Activated naive CD4-positive, alpha-beta T cell (primary cell): ENCODE measurements around the gene CNPY1.

Experiments
- DNase-seq, 4 experiments: peaks; one replicate each; lab custom pipeline; 2025; lab: John Stamatoyannopoulos, UW

The CNPY1 gene

DNA sequence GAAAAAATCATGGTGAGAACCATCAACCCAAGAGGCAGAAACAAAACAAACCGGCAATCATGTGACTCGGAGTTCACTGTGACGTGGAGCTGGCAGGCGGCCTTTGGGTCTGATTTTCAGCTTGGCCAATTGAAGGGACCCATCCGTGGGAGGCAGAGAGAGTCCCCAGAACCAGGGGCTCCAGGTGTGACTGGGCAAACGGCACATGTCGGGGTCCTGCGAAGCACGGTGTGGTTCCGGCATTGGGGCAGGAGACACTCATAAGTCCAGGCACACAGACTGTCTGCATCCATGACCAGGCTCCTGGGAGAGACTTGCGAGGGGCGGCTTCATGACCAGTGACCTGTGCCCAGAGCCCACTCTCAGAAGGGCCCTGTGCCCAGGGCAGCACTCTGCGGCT lies 12.6 kb upstream of the CNPY1 start:
- DNase-seq: no peak

DNA sequence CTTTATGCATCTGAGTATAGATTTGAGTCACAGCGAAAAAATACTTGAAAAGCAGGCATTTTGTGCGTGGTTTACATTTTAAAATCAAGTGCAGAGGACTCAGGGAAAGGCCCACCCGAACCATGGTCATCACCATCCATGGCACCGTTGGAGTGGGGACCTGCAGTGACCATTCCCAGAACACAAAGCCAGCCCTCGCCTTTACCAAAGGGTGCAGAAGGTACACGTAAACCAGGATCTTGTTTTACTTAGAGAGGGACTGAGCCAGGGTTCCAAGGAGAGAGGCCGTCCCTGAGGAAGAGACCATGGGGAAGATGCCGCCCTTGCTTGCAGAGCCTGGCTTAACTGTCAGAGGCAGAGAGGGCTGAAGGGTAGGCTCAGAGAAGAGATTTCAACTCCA lies 12.0 kb upstream of the CNPY1 start:
- no peak for DNase-seq

DNA sequence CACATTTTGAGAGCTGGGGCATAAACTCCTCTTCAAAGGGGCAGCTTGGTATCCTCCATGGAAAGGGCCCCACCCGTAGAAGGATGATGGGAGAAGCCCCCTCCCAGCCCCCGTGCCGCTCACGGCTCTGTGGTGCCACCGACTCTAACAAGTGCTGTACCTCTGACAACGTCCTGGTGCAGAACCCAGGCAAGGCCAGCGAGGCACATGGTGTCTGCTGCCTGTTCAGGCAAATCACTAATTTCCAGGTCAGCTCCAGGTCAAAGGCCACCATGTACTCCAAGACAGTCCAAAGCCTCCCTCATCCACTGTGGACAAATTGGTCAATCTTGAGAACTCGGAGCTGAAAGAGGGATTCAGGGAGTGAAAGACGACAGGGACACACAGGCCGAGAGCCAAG lies 11.4 kb upstream of the CNPY1 start:
- no peak for DNase-seq

DNA sequence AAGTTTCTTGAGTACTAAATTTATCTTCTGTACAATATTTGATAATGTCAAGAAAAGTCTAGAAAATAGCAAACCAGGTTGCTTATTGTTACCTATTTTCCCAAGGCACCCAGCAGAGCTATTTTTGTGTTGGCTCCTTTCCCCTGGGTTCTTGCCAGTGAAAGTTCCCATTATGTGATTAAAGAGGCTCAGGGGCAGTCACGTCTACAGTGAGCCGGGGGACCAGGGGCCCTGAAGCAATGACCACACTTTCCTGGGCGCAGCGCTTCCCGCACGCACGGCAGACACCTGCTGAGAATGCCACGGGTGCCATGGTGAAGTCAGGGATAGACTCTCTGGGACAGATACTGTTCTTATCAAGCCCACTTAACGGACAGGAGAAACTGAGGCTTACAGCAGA lies 10.4 kb upstream of the CNPY1 start:
- DNase-seq: no peak

DNA sequence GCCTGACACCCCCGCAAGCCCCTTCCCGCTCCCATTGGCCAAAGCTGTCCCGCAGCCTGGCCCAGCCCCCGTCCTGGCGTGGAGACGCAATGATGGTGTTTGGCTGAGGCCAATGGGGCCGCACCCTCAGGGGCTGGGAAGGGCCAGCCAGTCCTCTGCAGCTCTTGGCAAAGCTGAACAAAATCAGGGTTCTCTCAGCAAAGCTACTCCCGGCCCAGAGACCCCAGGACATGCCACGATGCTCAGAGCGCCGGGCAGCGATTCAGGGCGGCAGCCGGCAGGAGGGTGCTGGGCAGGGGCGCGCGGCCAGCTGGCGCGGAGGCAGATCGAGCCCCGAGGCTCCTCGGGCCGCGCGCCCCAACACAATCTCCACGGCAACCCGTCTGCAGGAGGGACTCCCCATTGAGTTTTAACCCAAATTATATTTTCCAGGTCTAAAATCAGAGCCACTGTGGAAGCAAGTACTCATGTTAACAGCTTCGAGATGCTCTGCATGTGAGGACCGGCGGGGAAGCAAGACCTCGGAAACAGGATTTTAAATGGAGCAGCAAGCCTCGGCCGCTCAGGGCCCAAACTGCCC lies 8.8 kb upstream of the CNPY1 start:
- DNase-seq: no peak

DNA sequence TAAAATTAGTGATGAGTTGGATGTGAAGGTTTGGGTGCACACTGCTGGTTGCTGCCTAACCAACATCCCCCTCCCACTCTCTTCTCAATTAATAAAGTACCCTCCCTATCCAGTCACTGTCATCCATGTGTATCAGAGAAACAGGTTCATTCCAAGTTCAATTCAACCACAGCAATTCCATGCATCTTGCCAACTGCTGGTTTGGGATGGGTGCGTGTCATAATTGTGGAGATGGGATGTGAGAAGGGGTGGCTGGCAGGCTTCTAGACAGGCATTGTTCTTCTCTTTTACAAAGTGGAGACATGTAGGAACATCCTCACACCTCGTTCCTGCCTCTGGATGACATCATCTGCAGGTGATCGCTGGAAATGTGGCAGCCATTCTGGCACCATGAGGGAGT lies 7.5 kb upstream of the CNPY1 start:
- no peak for DNase-seq

DNA sequence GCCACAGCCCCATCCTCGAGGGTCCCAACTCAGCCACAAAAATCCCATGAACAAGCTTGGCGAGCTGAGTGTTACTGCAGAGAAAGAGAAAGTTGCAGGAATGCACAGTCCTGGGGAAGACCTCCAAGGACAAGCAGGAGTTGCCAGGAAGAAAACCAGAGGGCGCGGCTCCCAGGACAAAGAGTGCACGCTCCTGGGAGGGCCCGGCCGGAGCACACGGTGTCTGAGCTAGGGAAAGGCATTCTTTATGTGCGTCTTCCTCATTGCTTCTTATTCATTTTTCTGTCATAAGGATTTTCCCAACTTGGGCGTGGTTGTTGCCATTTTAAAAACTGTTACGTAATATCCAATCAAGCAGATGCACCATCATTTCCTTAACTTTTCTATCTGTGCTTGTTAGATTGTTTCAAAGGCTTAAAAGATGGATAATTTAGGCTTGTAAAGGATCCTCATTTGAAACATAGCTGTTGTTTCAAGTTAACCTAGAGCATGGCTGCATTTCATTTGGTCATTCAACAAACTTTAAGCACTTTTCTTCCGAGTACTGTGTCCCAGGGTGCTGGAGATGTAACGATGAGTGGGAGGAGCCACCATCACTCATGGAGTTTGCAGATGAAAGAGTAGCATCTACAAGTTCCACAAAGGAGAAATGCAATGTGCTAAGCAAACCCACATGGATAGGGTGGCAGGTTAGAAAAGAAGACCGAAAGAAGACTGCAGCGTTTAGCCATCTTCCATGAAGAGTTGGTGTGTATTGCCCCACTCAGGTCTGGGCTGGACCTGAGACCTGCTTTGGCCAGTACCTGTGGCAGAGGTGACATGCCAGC lies 5.6 kb upstream of the CNPY1 start:
- DNase-seq: no peak

DNA sequence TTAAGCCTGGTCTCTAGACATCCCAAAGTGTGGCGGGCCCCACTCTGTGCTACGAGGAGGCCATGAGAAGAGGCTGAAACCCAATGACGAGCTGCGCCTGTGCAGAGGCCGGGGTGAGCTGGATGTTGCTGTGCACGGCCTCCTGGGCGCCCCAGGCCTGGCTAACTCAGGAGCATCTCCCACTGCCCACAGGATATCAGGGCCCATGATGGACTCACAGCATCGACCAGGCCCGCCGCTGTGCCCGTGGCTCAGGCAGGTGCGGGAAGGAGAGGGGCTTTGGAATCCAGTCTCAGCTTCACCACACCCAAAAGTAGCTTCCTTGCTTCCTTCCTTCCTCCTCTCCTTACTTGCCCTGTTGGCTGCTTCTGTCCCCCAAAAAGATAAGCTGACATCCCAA lies 4.6 kb upstream of the CNPY1 start:
- DNase-seq: no peak

DNA sequence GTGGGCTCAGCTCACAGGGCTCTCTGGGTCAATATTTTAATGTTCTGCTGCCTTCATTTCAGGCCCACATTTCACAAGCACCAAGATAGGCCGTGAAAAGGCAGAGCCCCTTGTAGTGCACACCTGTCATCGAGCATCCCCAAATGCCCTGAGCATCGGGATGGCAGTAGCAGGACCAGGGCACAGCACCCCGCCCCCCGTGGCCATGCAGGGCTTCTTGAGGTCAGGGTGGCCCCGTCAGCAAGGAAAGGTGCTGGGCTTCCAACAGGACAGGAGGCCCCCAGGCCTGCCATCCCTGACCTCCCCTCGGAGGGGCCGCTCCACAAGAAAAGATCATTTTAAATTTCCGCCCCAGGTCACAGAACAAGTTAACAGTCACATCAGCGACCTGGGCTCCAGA lies 2.9 kb upstream of the CNPY1 start:
- DNase-seq: no peak

DNA sequence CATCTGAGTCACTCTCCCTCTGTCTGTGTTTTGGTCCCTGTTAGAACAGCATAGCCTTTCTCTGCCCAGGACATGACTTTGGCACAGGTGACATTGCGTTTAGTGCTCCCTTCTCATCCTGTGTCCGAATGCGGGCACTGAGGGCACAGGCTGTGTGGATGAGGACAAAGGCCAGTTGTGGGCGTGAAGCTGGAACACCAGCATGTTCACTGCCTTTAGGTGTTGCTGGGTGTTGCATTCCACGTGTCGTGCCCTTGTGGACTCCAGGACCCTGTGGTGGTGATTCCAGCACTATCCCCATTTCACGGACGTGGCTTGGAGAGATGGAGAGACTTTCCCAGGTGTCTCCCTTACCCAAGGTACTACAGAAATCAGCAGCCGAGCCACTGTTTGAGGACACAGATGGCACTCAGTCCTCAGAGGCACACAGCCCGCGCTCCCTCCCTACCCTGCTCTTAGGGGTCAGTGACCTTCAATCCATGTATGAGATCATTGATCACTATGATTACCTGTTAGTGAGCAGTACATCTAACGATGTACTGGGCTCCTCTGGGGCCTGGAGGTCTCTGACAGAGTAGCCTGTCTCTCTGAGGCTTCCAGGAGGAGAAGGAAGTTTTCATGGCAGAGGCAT lies 917 bp upstream of the CNPY1 start:
- no peak for DNase-seq

DNA sequence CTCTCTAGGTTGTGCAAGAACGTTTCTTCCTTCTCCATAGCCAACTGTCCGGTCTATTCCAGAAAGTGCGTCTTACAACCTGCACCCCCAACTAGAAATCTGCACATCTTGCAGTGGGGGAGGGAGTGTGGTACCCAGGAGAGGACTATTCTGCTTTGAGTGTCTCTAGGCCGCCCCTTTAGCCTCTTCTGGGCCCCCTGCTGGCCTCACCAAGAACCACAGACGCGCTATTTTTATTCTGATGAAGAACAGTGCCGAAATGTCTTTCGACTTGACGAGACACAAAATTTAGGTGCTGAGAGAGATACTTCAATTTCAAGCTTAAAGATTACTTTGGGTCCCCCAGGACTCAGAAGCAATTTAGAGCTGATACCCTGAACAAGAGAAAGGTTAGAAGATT lies 1.0 kb downstream of the CNPY1 start:
- DNase-seq: no peak

DNA sequence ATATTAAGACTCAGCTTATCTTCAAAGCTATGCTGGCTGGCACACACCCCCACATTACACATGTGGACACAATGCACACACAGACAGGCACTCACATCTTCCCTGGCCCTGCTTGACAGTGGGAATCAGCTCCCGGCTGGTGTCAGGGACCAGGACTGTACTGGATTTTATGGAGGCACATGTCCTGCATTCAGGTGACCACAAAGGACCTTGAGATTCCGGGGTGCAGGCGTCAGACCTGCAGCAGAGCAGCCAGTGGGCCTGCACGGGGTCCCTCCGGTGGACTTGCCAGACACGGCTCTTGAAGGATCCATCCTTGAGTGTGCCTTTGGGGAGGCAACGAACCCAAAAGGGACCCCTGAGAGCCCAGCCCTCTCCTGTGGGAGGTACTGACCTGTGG lies 1.9 kb downstream of the CNPY1 start:
- DNase-seq: no peak

DNA sequence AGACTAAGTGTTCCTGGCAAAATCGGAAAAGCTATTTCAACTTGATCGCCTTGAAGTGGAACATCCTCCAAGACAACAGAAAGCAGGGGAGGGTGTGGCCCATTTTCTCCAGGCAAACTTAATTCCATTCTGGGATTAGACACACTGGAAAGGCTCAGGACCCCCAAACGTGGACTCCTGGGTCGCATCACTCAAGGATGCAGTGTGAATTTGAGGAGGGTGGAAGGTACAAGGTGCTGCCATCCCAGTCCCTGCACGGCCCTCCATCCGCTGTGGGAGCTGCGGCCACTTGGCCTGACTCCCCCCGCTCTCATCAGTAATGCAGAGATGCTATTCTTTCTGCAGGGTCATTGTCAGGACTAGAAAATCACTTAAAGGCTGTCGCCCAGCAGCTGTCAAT lies 2.4 kb downstream of the CNPY1 start:
- no peak for DNase-seq

DNA sequence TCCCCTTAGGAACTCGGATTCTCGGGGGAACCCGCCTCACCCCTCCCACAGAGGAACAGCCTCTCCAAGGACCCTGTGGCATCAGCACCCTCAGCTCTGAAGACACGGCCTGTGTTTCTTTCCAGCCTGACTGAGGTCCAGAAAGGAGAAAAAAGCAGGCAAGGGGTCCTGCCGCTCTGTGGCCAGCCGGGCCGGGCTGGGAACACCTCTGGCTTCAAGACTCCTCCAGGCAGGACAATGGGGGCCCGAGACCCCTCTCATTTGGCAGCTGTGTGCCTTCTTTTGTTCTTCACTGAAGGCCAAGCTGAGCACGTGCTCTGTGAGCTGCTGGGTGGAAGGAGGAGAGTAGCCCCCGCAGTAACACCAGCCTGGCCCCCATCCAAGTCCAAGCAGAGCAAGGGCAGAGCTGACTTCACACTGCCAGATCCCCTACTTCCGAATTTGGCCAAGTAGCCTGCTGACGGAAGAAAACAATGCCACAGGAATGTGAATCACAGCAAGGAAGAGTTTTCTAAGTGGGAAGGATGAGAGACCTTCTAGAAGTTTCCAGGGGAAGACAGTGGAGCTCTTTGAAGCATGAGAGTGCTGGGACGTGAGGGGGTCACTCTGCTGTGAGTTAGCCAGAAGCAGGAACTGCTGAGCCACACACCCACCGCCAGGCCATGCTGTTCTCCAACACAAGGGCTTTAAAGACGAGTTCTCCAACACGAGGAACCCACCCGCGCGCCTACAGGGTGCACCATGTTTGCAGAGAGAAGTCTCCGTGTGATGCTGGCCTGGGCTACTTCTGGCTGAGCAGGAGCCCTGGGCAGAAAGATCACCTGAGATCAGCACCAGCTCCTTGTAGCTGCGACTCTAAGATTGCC lies 3.1 kb downstream of the CNPY1 start:
- DNase-seq: no peak

DNA sequence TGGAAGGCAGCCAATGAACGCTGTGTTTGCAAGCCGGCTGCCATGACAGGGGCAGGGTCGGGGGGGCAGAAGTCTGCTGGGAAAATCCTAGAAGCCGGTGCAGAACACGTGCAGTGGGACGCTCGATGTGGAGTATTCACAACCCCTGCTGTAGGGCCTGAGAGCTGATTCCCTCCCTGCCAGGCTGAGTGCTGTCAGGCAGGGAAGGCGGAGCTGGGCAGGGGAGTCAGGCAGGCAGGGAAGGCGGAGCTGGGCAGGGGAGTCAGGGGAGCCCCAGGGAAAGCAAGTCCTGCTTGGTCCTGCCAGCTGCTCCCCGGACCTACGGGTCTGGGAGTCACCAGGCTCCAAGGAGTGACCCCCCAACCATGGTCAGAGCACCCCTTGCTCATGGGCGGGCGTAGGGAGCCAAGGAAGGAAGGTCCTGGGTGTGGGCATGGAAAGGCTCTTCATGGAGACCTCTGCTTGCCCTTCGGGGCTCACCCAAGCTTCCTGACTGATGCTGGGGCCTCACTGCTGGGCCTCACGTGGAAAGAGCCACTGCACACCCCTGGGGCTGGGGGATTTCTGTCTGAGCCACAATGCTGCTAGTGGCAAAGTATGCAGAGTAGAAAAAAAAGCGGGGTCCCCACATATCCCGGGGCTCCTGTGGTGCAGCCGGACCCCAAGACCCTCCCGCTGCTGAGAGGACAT lies 4.2 kb downstream of the CNPY1 start:
- DNase-seq: no peak

DNA sequence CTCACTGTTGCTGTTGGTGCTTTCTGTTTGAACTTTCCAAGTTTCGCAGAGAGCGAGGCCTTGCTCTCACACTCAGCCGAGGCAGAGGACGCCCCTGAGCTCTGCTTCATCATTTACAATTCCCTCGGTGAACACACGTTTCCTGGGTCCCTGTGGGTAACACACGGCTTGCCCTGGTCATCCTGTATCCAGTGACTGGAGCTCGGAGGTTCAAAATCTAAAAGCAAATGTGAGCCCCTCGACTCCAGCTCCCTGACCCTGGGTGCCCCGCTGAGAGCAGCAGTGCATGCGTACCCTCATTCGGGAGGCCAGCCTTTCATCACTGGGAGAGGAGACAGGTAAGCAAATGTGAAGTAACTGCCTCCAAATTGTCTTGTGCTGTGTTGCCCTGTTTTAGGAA lies 5.8 kb downstream of the CNPY1 start:
- no peak for DNase-seq

DNA sequence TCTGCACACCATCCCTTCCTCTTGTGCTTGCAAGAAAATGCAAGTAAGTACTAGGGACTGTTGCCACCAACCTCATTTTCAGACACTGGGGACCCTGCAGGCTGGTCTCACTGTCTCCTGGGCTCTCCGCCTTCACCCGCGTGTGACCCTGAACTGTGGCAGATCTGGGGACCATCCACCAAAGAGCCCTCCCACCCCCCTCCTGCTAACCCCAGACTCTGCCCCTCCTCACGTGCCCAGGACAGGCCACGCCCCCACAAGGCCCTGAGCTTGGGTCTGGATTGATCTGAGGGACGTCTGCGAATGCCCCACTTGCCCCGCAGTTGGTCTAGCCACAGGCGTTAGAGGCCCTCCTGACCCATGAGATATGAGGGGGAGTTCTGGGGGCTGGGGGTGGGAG lies 8.1 kb downstream of the CNPY1 start:
- no peak for DNase-seq

DNA sequence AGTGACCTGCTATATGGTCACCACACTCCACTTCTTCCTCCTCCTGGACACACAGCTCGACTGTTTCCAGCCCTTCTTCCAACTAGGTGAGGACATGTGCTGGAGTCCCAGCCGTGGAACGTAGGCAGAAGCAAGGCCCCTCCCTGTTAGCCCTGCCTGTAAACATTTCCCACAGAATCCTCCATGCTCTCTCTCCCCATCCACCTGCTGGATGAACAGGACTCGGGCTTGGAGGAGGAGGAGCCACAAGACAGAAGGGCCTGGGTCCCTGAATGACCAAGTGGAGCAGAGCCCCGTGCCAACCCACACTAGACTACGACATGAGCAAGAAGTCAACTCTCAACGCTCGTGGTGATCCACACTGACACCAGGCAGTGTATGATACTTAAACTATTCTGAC lies 9.9 kb downstream of the CNPY1 start:
- DNase-seq: no peak

DNA sequence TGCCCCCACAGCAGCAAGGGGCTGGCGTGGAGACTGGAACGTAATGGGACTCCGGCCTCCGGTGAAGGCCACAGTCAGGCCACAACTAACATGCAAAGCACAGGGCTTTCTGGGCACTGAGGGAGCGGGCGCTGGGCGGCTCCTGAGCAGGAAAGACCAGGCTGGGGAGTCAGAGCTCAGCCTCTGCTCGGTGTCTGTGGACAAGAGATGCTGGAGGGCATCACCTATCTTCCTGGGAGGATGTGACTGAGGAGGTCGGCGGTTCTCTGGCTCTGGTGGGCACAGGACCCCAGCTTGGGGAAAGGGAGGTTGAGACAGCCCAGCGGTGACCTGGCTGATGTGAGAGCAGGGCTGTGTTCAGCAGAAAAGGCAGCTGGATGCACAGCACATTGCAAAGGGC lies 11.7 kb downstream of the CNPY1 start:
- no peak for DNase-seq

DNA sequence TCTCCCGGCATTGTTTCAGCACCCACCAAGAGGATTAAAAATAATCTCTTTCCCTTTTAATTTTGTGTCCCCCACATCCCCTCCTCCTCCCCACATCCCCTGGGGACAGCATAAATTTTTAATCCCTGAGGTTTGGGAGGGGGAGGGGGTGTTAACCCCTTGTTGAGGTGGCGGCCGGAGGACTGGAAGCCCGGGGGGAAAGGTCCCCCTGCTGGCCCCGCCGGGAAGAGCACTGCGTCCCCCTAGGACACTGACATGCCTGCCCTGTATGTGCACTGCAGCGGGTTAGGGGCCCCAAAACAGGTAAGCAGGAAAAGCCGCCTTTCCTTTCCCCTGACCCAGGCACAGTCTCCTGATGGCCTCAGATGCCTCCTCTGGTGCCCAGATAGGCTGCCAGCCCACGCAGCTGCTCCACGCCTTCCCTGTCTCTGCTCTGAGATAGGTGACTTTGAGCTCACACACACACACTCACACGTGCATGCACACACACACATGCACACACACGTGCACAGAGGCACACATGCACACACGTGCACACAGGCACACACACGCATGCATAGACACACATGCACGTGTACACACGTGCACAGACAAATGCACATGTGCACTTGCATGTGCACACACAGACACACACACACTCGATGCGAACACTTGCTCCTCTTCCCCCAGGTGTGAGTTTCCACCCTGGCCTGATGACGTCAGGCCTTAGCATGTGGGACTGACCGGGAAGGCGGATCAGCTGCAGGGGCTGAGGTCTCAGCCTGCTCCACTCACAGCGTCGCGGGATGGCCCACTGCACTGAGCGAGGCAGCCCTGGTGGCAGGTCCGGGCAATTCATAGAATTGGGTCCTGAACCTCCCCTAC lies 12.3 kb downstream of the CNPY1 start:
- DNase-seq: no peak
